ENCODE data around the gene ZNF354B. TPM values are rescaled to one million over a fixed set of nuclear protein-coding genes. Genes with fewer than 3 reads are reported as not detected.

The ZNF354B gene
- total and polyA plus RNA-seq, 2 of the 8 experiments (the other 6 are each of a cell fraction or from before 2014, with no cell fraction given): 5.0 to 10.8 TPM

DNA sequence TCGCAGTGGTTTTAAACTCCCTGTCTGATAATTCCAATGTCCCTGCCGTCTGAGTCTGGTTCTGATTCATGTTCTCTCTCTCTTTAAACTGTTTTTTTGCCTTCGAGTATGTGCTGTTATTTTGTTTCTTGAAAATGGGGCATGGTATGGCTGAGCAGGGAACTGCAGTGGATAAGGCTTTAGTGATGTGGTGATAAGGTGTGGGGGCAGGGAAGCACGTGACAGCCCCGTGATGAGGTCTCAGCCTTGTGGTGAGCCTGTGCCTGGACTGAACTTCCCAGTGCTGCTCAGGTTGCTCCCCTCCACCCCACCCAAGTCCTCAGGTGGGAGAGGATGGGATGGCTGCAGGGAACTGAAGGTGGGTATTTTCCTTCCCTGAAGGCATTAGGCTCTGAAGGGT lies 5.5 kb upstream of the ZNF354B start:
- H3K79me2 ChIP-seq (ENCODE audit: control insufficient read depth in 1 of 2, insufficient read depth in 2 of 2, low read length in 2 of 2): no peaks in the 10 kb centered on the region
- H3K23ac ChIP-seq (ENCODE audit: insufficient read length): no peak overlapping the region
- DNase-seq (ENCODE audit: low read depth in 1 of 2, low spot score in 2 of 2): no peak
- no peak overlapping the region for H2BK120ac ChIP-seq (replicated peaks; ENCODE audit: low read depth, low read length)
- no peak overlapping the region for H3K4me2 ChIP-seq (ENCODE audit: insufficient read depth in 1 of 2, low read depth in 2 of 2, low read length in 2 of 2)
- H4K8ac ChIP-seq (ENCODE audit: extremely low read depth, insufficient read depth, low read length): no peak overlapping the region
- no peak overlapping the region for H2AK5ac ChIP-seq (ENCODE audit: low read depth, low read length)
- no peak for FAIRE-seq
- H3K9me3 ChIP-seq (ENCODE audit: insufficient read depth in 2 of 2, low read depth in 1 of 2, low read length in 1 of 2): peaks cover 11 to 23% of the 10 kb centered on the region in 2 experiments; a peak in 3 of 4 replicates
- no peak overlapping the region for H3K18ac ChIP-seq (ENCODE audit: extremely low read depth, low read length)
- H2BK20ac ChIP-seq (ENCODE audit: low read length): no peak overlapping the region
- H2BK15ac ChIP-seq (ENCODE audit: low read length): no peak overlapping the region
- no peaks in the 10 kb centered on the region for H3K79me1 ChIP-seq (ENCODE audit: low read depth, low read length)
- no peaks in the 10 kb centered on the region for H3K36me3 ChIP-seq (ENCODE audit: control insufficient read depth in 2 of 4, insufficient read depth in 4 of 4, low read length in 3 of 4)
- H3K9ac ChIP-seq (replicated peaks in 1 of 4; ENCODE audit: extremely low read depth in 1 of 4, low read depth in 3 of 4, low read length in 3 of 4): no peak overlapping the region
- H2BK5ac ChIP-seq (ENCODE audit: low read depth, low read length): no peak overlapping the region
- 63% methylated on average over 5 of the region's 5 CpGs; no CpG with 5 or more reads in 1 of the 2 experiments for WGBS, 2 experiments (ENCODE audit: extremely low coverage in 1 of 2, insufficient coverage in 1 of 2, insufficient read length in 1 of 2, insufficient replicate concordance in 2 of 2, low coverage in 1 of 2, low lambda C conversion rate in 2 of 2, missing lambda C conversion rate in 1 of 2)
- no peaks in the 10 kb centered on the region; a peak in 1 of 7 replicates for H3K4me1 ChIP-seq (replicated peaks in 1 of 4; ENCODE audit: control insufficient read depth in 3 of 4, insufficient read depth in 4 of 4, low read length in 3 of 4)
- H3K4ac ChIP-seq (replicated peaks; ENCODE audit: insufficient read length, low read depth, low read length): no peak overlapping the region
- no peak overlapping the region for H4K5ac ChIP-seq (ENCODE audit: insufficient read length, low read depth, low read length)
- no peaks in the 10 kb centered on the region for H3K23me2 ChIP-seq (ENCODE audit: low read depth, low read length)
- H3K27ac ChIP-seq (ENCODE audit: low read depth, low read length): no peak overlapping the region
- no peak overlapping the region for H4K91ac ChIP-seq (replicated peaks; ENCODE audit: insufficient read length, low read length)
- TF ChIP-seq CREB1 (IDR thresholded peaks at IDR 0.05) (no peak), KDM4A (IDR thresholded peaks at IDR 0.05; ENCODE audit: low read depth, low read length, severe bottlenecking) (no peak), BCL11A (IDR thresholded peaks at IDR 0.05; ENCODE audit: low read depth in 2 of 2, low read length in 2 of 2) (no peak), CBX5 (IDR thresholded peaks at IDR 0.05; ENCODE audit: low read depth, low read length) (no peak), RXRA (IDR thresholded peaks at IDR 0.05; ENCODE audit: insufficient read depth, low read depth, low read length) (no peak)
- TF ChIP-seq, protein P1, sequence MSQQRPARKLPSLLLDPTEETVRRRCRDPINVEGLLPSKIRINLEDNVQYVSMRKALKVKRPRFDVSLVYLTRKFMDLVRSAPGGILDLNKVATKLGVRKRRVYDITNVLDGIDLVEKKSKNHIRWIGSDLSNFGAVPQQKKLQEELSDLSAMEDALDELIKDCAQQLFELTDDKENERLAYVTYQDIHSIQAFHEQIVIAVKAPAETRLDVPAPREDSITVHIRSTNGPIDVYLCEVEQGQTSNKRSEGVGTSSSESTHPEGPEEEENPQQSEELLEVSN (IDR thresholded peaks at IDR 0.05): no peak
- CTCF ChIA-PET (ENCODE audit: partially characterized antibody): interaction anchor here (1.1 kb wide), 1 partner anchor 287 kb away, joined by 3 read pairs; no protein-coding TSS in a partner anchor
- H3K4me3 ChIP-seq (ENCODE audit: extremely low read depth in 1 of 4, insufficient read depth in 2 of 4, low read depth in 3 of 4, low read length in 4 of 4): no peak overlapping the region
- no peaks in the 10 kb centered on the region for H3K27me3 ChIP-seq (replicated peaks in 1 of 4; ENCODE audit: control insufficient read depth in 3 of 4, extremely low read depth in 1 of 4, insufficient read depth in 3 of 4, low read length in 3 of 4)
- H2AFZ ChIP-seq (ENCODE audit: low read length): no peak overlapping the region
- no peak overlapping the region for H3K14ac ChIP-seq (ENCODE audit: insufficient read length)
- no peaks in the 10 kb centered on the region for H4K20me1 ChIP-seq (replicated peaks in 1 of 2; ENCODE audit: control insufficient read depth in 1 of 2, insufficient read depth in 2 of 2, low read length in 2 of 2)
- no peak overlapping the region for H2BK12ac ChIP-seq (ENCODE audit: low read depth, low read length)
- no peak overlapping the region for H3K56ac ChIP-seq (replicated peaks; ENCODE audit: insufficient read length, low read depth, low read length)
- POLR2A ChIA-PET (ENCODE audit: partially characterized antibody): no interaction called here

Measured in H1 (cell line).